HEK293 (cell line): ENCODE data around the gene MINDY2.
"Not testable (repeated sequence)": the region's sequence is repeated elsewhere in the genome, so short reads cannot be mapped to it uniquely, and the experiment has no call there.

Experiments used
- CTCF ChIA-PET: fragments of 350-600 bp; formaldehyde crosslinking; extraction: SDS; loops from one replicate; lab custom pipeline; 2021; ENCODE audit warnings: antibody characterized with exemption; lab: Yijun Ruan, JAX
- POLR2A ChIA-PET: fragments of 300-600 bp; formaldehyde crosslinking; extraction: SDS; loops from one replicate; lab custom pipeline; 2020; ENCODE audit warnings: antibody characterized with exemption, inconsistent platforms; lab: Yijun Ruan, JAX
- H3K27ac ChIP-seq: fragments of 200-500 bp; sonication (Bioruptor generic); 2 replicates; pipeline ENCODE4 v1.5.1; 2014; ENCODE audit warnings: low read depth, low read length, control low read depth, inconsistent platforms; ENCODE audit errors: extremely low read depth
- H3K36me3 ChIP-seq, 2 experiments: fragments of 200-500 bp in 1 of 2; sonication (Bioruptor generic) in 1 of 2; 1 replicate in 1 of 2; 2 replicates in 1 of 2; pipeline ENCODE4 v1.5.1; 2014 to 2017; ENCODE audit warnings: inconsistent platforms in 2 of 2, low read length in 2 of 2; ENCODE audit not compliant: control insufficient read depth in 2 of 2, insufficient read depth in 1 of 2
- H3K4me1 ChIP-seq: fragments of 200-500 bp; sonication (Bioruptor generic); 2 replicates; pipeline ENCODE4 v1.5.1; 2014; ENCODE audit warnings: mild to moderate bottlenecking, low read length, inconsistent platforms; ENCODE audit not compliant: control insufficient read depth, insufficient read depth
- H3K4me3 ChIP-seq: 2 replicates; pipeline ENCODE4 v1.5.1; 2011; ENCODE audit warnings: low read depth, mild to moderate bottlenecking, control low read depth, low read length, moderate library complexity
- H3K9me3 ChIP-seq: fragments of 200-500 bp; sonication (Bioruptor generic); 2 replicates; pipeline ENCODE4 v1.5.1; 2014; ENCODE audit warnings: low read depth, low read length, inconsistent platforms; ENCODE audit not compliant: control insufficient read depth, insufficient read depth
- GLI4 ChIP-seq: fragments of 450-650 bp; formaldehyde crosslinking; IDR thresholded peaks from 2 replicates; pipeline ENCODE4 v1.5.1; 2016; ENCODE audit warnings: missing biosample characterization, missing genetic modification characterization
- HOXD13 ChIP-seq: sonication (generic); formaldehyde crosslinking; IDR thresholded peaks from 2 replicates; pipeline ENCODE4 v1.8.0; 2022; ENCODE audit warnings: missing genetic modification reagents, borderline replicate concordance
- KLF1 ChIP-seq: fragments of 450-650 bp; formaldehyde crosslinking; IDR thresholded peaks from 2 replicates; pipeline ENCODE4 v1.5.1; 2016; ENCODE audit warnings: missing biosample characterization, missing genetic modification characterization
- TCF7L2 ChIP-seq: IDR thresholded peaks from 2 replicates; pipeline ENCODE4 v1.6.1; 2011; ENCODE audit warnings: low read depth, mild to moderate bottlenecking, inconsistent platforms, low read length, moderate library complexity, borderline replicate concordance
- TRIM28 ChIP-seq: IDR thresholded peaks from 2 replicates; pipeline ENCODE4 v1.6.1; 2011; ENCODE audit warnings: low read length, control low read depth, borderline replicate concordance
- ZBTB1 ChIP-seq: fragments of 450-650 bp; formaldehyde crosslinking; IDR thresholded peaks from 2 replicates; pipeline ENCODE4 v1.5.1; 2016; ENCODE audit warnings: missing biosample characterization, missing genetic modification characterization
- ZNF24 ChIP-seq: fragments of 450-650 bp; formaldehyde crosslinking; IDR thresholded peaks from 2 replicates; pipeline ENCODE4 v1.5.1; 2016; ENCODE audit warnings: missing biosample characterization, missing genetic modification characterization
- ZNF324 ChIP-seq: fragments of 450-650 bp; formaldehyde crosslinking; IDR thresholded peaks from 2 replicates; pipeline ENCODE4 v1.5.1; 2016; ENCODE audit warnings: missing biosample characterization, missing genetic modification characterization
- ZNF341 ChIP-seq: fragments of 450-650 bp; formaldehyde crosslinking; IDR thresholded peaks from 2 replicates; pipeline ENCODE4; 2016; ENCODE audit warnings: low read depth, missing biosample characterization, missing genetic modification characterization
- ZNF404 ChIP-seq: fragments of 450-650 bp; formaldehyde crosslinking; IDR thresholded peaks from 2 replicates; pipeline ENCODE4 v1.5.1; 2017; ENCODE audit warnings: missing biosample characterization, missing genetic modification characterization
- ZNF423 ChIP-seq: fragments of 450-650 bp; formaldehyde crosslinking; IDR thresholded peaks from 2 replicates; pipeline ENCODE4 v1.5.1; 2016; ENCODE audit warnings: missing biosample characterization, missing genetic modification characterization
- ZNF433 ChIP-seq: fragments of 450-650 bp; formaldehyde crosslinking; IDR thresholded peaks from 2 replicates; pipeline ENCODE4 v1.5.1; 2016; ENCODE audit warnings: missing biosample characterization, missing genetic modification characterization, low read depth
- ZNF514 ChIP-seq: fragments of 450-650 bp; formaldehyde crosslinking; IDR thresholded peaks from 2 replicates; pipeline ENCODE4 v1.5.1; 2016; ENCODE audit warnings: missing biosample characterization, missing genetic modification characterization
- ZNF521 ChIP-seq: fragments of 450-650 bp; formaldehyde crosslinking; IDR thresholded peaks from 2 replicates; pipeline ENCODE4 v1.5.1; 2017; ENCODE audit warnings: missing biosample characterization, mild to moderate bottlenecking, missing genetic modification characterization
- ZNF626 ChIP-seq: fragments of 450-650 bp; sonication (Bioruptor Pico); formaldehyde crosslinking; IDR thresholded peaks from 2 replicates; pipeline ENCODE4 v1.5.1; 2018; ENCODE audit warnings: missing biosample characterization, missing genetic modification characterization, inconsistent platforms
- ZNF654 ChIP-seq: fragments of 450-650 bp; formaldehyde crosslinking; IDR thresholded peaks from 2 replicates; pipeline ENCODE4 v1.5.1; 2016; ENCODE audit warnings: low read depth, missing biosample characterization, missing genetic modification characterization
- TF ChIP-seq, protein P1 (sequence below): fragments of 450-650 bp; formaldehyde crosslinking; IDR thresholded peaks from 2 replicates; pipeline ENCODE4 v1.5.1; 2016; ENCODE audit warnings: missing biosample characterization, missing genetic modification characterization
- TF ChIP-seq, protein P2 (sequence below): fragments of 450-650 bp; formaldehyde crosslinking; IDR thresholded peaks from 2 replicates; pipeline ENCODE4 v1.5.1; 2016; ENCODE audit warnings: missing biosample characterization, missing genetic modification characterization
- TF ChIP-seq, protein P3 (sequence below): fragments of 450-650 bp; formaldehyde crosslinking; IDR thresholded peaks from 2 replicates; pipeline ENCODE4 v1.5.1; 2016; ENCODE audit warnings: missing biosample characterization, missing genetic modification characterization
- TF ChIP-seq, protein P4 (sequence below): fragments of 450-650 bp; formaldehyde crosslinking; IDR thresholded peaks from 2 replicates; pipeline ENCODE4 v1.5.1; 2017; ENCODE audit warnings: missing biosample characterization, missing genetic modification characterization

MINDY2 gene

DNA sequence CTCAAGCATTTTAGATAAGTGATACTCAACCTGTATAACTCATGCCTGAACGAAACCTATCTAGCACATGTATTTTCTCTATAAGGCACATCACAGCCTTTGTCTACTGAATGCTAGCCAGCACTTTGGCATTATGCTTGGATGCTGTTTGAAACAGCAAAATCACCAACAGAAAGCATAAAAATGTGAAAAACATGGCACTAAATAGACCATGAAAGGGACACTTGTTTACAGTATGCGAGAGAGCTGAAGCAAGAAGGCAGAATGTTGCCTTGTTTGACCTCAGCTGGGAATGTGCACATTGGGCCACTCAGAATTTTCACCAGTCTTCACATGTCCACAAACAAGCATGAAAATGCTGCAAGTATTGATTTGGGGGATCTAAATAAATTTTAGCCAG lies 59.5 kb downstream of the MINDY2 start (continued):
- TF ChIP-seq TRIM28 (no peak), ZNF521 (tag by site-specific recombination) (no peak), ZNF24 (tag by site-specific recombination) (no peak), ZNF423 (tag by site-specific recombination) (no peak), TCF7L2 (no peak), ZNF433 (tag by site-specific recombination) (no peak), ZNF404 (tag by site-specific recombination) (no peak), GLI4 (tag by site-specific recombination) (no peak), ZNF341 (no peak)
- TF ChIP-seq, all 188 proteins: peak for 0

DNA sequence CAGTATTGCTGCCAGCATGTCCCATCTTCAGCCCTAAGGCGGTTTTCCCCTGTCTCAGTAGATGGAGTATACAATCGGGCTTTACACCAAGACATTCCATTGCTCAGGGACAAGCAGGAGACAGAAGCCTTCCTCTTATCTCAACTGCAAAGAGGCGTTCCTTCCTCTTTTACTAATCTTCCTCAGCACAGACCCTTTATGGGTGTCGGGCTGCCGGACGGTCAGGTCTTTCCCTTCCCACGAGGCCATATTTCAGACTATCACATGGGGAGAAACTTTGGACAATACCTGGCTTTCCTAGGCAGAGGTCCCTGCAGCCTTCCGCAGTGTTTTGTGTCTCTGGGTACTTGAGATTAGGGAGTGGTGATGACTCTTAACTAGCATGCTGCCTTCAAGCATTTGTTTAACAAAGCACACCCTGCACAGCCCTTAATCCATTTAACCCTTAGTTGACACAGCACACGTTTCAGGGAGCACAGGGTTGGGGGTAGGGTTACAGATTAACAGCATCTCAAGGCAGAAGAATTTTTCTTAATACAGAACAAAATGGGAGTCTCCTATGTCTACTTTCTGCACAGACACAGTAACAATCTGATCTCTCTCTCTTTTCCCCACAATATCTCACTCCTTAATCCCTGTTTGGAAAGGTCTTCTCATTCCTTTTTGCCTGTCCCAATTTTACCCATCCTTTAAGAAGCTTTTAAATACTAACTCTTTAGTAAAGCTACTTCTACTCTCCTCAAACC lies 62.8 kb downstream of the MINDY2 start:
- TF ChIP-seq, protein P1, sequence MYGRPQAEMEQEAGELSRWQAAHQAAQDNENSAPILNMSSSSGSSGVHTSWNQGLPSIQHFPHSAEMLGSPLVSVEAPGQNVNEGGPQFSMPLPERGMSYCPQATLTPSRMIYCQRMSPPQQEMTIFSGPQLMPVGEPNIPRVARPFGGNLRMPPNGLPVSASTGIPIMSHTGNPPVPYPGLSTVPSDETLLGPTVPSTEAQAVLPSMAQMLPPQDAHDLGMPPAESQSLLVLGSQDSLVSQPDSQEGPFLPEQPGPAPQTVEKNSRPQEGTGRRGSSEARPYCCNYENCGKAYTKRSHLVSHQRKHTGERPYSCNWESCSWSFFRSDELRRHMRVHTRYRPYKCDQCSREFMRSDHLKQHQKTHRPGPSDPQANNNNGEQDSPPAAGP (tag by site-specific recombination) = 0 out of 2 replicates have a peak, but pooled peaks have one; percentile 54
- TF ChIP-seq KLF1 (tag by site-specific recombination) = 0 out of 2 replicates have a peak, but pooled peaks have one; percentile 39
- H3K27ac ChIP-seq, H3K9me3 ChIP-seq, H3K36me3 ChIP-seq, H3K4me1 ChIP-seq, H3K4me3 ChIP-seq, CTCF ChIA-PET, POLR2A ChIA-PET: not testable (repeated sequence)

DNA sequence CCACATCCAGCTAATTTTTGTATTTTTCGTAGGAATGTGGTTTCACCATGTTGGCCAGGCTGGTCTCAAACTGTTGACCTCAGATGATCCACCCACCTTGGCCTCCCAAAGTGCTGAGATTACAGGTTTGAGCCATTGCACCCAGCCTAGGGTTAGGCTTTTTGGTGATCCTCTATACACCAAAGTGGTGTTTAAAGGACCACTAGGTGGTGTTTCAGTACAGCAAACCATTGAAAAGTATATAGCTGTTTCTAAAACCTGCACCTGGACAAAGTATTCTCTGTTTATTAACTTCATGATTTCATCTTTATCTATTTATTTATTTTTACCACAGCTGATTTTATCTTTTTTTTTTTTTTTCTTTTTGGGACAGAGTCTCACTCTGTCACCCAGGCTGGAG lies 68.4 kb downstream of the MINDY2 start:
- CTCF ChIA-PET = interaction anchor here (0.5 kb wide), 1 partner anchor 855 kb away, joined by 3 read pairs; no protein-coding TSS in a partner anchor
- TF ChIP-seq ZNF626 (tag by site-specific recombination) (no peak), ZBTB1 (tag by site-specific recombination) (no peak), ZNF654 (tag by site-specific recombination) (peak; percentile 50)
- TF ChIP-seq, protein P2, sequence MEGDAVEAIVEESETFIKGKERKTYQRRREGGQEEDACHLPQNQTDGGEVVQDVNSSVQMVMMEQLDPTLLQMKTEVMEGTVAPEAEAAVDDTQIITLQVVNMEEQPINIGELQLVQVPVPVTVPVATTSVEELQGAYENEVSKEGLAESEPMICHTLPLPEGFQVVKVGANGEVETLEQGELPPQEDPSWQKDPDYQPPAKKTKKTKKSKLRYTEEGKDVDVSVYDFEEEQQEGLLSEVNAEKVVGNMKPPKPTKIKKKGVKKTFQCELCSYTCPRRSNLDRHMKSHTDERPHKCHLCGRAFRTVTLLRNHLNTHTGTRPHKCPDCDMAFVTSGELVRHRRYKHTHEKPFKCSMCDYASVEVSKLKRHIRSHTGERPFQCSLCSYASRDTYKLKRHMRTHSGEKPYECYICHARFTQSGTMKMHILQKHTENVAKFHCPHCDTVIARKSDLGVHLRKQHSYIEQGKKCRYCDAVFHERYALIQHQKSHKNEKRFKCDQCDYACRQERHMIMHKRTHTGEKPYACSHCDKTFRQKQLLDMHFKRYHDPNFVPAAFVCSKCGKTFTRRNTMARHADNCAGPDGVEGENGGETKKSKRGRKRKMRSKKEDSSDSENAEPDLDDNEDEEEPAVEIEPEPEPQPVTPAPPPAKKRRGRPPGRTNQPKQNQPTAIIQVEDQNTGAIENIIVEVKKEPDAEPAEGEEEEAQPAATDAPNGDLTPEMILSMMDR (tag by site-specific recombination) = peak; percentile 32; the same call in 1 of the 2 replicates
- Histone ChIP-seq H3K36me3 (no peaks in the 10 kb centered on the region; a peak in 1 of 3 replicates), H3K4me1 (no peaks in the 10 kb centered on the region), H3K9me3 (no peaks in the 10 kb centered on the region), H3K27ac (no peak overlapping the region), H3K4me3 (no peak overlapping the region)
- POLR2A ChIA-PET = no interaction called here

DNA sequence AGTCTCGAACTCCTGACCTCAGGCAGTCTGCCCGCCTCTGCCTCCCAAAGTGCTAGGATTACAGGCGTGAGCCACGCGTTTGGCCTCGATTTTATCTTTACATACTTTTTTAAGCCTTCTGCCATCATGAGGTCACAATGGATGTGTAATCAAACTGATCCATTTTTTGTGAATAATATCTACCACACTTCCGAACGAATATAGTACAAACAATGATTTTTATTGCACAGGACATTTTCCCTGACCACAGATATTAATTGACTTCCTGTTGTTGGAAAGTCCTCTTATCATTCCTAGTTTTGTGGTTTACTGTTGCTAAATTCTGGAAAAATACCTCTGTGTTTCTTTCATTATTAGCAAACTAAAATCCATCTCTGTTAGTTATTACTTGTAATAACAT lies 68.9 kb downstream of the MINDY2 start:
- CTCF ChIA-PET = no interaction called here
- no peaks in the 10 kb centered on the region for H3K9me3 ChIP-seq
- no peaks in the 10 kb centered on the region; a peak in 1 of 3 replicates for H3K36me3 ChIP-seq
- POLR2A ChIA-PET = no interaction called here
- no peak overlapping the region for H3K27ac ChIP-seq
- H3K4me1 ChIP-seq = no peaks in the 10 kb centered on the region
- H3K4me3 ChIP-seq = no peak overlapping the region
- TF ChIP-seq ZNF514 (no peak), ZNF324 (tag by site-specific recombination) (no peak), HOXD13 (no peak), TCF7L2 (no peak)
- TF ChIP-seq, protein P3, sequence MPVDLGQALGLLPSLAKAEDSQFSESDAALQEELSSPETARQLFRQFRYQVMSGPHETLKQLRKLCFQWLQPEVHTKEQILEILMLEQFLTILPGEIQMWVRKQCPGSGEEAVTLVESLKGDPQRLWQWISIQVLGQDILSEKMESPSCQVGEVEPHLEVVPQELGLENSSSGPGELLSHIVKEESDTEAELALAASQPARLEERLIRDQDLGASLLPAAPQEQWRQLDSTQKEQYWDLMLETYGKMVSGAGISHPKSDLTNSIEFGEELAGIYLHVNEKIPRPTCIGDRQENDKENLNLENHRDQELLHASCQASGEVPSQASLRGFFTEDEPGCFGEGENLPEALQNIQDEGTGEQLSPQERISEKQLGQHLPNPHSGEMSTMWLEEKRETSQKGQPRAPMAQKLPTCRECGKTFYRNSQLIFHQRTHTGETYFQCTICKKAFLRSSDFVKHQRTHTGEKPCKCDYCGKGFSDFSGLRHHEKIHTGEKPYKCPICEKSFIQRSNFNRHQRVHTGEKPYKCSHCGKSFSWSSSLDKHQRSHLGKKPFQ (tag by site-specific recombination) = no peak
- TF ChIP-seq, protein P4, sequence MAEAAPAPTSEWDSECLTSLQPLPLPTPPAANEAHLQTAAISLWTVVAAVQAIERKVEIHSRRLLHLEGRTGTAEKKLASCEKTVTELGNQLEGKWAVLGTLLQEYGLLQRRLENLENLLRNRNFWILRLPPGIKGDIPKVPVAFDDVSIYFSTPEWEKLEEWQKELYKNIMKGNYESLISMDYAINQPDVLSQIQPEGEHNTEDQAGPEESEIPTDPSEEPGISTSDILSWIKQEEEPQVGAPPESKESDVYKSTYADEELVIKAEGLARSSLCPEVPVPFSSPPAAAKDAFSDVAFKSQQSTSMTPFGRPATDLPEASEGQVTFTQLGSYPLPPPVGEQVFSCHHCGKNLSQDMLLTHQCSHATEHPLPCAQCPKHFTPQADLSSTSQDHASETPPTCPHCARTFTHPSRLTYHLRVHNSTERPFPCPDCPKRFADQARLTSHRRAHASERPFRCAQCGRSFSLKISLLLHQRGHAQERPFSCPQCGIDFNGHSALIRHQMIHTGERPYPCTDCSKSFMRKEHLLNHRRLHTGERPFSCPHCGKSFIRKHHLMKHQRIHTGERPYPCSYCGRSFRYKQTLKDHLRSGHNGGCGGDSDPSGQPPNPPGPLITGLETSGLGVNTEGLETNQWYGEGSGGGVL = no peak
